Sciatic nerve (tissue), 2 donors: ENCODE results near the gene RELCH. TPM values are rescaled to one million over a fixed set of nuclear protein-coding genes. Genes with fewer than 3 reads are reported as not detected.

Experiments
- ATAC-seq: fragments of 200-7000 bp; cut with Tn5 transposase; one replicate; pipeline ENCODE4 v1.9.1; 2020; ENCODE audit warnings: mild to moderate bottlenecking, moderate library complexity
- DNase-seq: peaks from one replicate; pipeline ENCODE4 v3.0.0-alpha.2; 2020; ENCODE audit warnings: low spot score
- intact Hi-C: fragments of 100-400 bp; cut with DNase I; formaldehyde crosslinking; loops from one replicate; pipeline ENCODE4 v1.14.2; 2022
- total RNA-seq: library from RNA; stranded (reverse); fragmentation: NEBNext Ultra II Directional; extraction: Animal tissue kit (Norgen Biotek cat#: 25700); gene quantifications from one replicate; pipeline ENCODE4 v1.2.1, GENCODE V29; 2021
- donor health status: DM: no; HTN: no; CAD: no.
- donor health status: DM: no; HTN: no; CAD: no.

Gene RELCH
- total RNA-seq, 1 donor from 2014 or later, result 39.9 TPM

- no peak for DNase-seq
- ATAC-seq, result no peak
- intact Hi-C loops, result no loop called here
Measured at GRCh38 chr18:62354151-62354550, 167.1 kb downstream of the RELCH start.

DNA sequence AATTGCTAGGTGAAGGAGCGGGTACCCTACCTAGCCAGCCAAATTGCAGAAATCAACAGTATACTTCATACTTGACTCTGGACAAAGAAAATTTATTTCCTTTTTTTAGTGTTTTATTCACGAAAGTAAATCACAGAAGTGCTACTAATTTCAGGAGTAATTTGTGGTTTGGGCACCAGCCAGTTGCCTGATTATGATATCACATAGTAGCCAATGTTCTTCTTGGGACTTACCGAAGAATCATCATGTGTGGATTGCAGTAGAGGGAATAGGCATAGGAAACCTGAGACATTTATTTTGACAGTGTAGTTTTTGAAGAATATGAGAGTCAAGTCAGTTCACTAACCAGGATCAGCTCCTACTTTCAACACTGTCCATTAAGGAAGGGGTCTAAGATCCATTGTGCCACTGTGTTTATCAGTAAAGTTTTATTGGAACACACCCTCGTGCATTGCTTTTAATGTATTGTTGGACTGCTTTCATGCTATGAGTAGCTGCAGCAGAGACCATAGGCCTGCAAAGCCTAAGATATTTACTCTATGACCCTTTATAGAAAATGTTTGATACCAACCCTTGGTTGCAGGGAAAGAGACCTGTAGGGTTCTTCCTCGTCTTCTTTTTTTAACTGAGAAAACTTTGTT, 170.1 kb downstream of the RELCH start:
- DNase-seq (no peak), ATAC-seq (no peak)
- intact Hi-C loops, result no loop called here

Other genes with a start within 250 kb of the RELCH start
- 34.3 TPM for gene PIGN, start 199 bp upstream of the RELCH start, total RNA-seq
- gene TNFRSF11A, start 138.1 kb downstream of the RELCH start, total RNA-seq, result 2.7 TPM